Choroid plexus epithelial cell (primary cell): ENCODE results near the gene ZBTB17.
"Not testable (repeated sequence)": the region's sequence is repeated elsewhere in the genome, so short reads cannot be mapped to it uniquely, and the experiment has no call there.

Experiments
- DNase-seq: peaks from one replicate; pipeline ENCODE4 v3.0.0-alpha.2; 2010; ENCODE audit warnings: low read depth
- H3K4me3 ChIP-seq: 2 replicates; pipeline ENCODE4 v1.5.1; 2011; ENCODE audit warnings: low read depth, mild to moderate bottlenecking, control low read depth, low read length, moderate library complexity
- TF ChIP-seq, protein P1 (sequence below): conservative IDR thresholded peaks from 2 replicates; pipeline ENCODE4 v1.5.1; 2011; ENCODE audit warnings: low read depth, mild to moderate bottlenecking, control low read depth, inconsistent platforms, low read length, moderate library complexity

ZBTB17 gene

DNA sequence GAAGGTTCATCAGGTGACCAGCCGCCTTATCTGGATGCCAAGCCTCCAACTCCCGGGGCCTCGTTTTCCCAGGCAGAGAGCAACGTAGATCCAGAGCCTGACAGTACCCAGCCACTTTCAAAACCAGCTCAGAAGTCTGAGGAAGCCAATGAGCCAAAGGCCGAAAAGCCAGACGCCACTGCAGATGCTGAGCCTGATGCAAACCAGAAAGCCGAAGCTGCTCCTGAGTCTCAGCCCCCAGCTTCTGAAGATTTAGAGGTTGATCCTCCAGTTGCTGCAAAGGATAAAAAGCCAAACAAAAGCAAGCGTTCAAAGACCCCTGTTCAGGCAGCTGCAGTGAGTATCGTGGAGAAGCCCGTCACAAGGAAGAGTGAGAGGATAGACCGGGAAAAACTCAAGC, 44.5 kb downstream of the ZBTB17 start:
- DNase-seq, result no peak
- TF ChIP-seq, protein P1, sequence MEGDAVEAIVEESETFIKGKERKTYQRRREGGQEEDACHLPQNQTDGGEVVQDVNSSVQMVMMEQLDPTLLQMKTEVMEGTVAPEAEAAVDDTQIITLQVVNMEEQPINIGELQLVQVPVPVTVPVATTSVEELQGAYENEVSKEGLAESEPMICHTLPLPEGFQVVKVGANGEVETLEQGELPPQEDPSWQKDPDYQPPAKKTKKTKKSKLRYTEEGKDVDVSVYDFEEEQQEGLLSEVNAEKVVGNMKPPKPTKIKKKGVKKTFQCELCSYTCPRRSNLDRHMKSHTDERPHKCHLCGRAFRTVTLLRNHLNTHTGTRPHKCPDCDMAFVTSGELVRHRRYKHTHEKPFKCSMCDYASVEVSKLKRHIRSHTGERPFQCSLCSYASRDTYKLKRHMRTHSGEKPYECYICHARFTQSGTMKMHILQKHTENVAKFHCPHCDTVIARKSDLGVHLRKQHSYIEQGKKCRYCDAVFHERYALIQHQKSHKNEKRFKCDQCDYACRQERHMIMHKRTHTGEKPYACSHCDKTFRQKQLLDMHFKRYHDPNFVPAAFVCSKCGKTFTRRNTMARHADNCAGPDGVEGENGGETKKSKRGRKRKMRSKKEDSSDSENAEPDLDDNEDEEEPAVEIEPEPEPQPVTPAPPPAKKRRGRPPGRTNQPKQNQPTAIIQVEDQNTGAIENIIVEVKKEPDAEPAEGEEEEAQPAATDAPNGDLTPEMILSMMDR, result no peak

DNA sequence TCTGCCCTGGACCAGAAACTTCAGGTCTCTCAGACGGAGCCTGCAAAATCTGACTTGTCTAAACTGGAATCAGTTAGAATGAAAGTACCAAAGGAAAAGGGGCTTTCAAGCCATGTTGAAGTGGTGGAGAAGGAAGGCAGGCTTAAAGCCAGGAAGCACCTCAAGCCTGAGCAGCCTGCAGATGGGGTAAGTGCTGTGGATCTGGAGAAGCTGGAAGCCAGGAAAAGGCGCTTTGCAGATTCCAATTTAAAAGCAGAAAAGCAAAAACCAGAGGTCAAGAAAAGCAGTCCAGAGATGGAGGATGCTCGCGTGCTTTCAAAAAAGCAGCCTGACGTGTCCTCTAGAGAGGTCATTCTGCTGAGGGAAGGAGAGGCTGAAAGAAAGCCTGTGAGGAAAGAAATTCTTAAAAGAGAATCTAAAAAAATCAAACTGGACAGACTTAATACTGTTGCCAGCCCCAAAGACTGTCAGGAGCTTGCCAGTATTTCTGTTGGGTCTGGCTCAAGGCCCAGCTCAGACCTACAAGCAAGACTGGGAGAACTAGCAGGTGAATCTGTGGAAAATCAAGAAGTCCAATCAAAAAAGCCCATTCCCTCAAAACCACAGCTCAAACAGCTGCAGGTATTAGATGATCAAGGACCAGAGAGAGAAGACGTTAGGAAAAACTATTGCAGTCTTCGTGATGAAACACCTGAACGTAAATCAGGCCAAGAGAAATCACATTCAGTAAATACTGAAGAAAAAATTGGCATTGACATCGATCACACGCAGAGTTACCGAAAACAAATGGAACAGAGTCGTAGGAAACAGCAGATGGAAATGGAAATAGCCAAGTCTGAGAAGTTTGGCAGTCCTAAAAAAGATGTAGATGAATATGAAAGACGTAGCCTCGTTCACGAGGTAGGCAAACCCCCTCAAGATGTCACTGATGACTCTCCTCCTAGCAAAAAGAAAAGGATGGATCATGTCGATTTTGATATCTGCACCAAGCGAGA, 46.6 kb downstream of the ZBTB17 start:
- no peak for DNase-seq
- TF ChIP-seq, protein P1, result no peak
- no peak overlapping the region for H3K4me3 ChIP-seq

More for the DNA sequence above, 44.5 kb downstream of the ZBTB17 start:
- no peak overlapping the region for H3K4me3 ChIP-seq

DNA sequence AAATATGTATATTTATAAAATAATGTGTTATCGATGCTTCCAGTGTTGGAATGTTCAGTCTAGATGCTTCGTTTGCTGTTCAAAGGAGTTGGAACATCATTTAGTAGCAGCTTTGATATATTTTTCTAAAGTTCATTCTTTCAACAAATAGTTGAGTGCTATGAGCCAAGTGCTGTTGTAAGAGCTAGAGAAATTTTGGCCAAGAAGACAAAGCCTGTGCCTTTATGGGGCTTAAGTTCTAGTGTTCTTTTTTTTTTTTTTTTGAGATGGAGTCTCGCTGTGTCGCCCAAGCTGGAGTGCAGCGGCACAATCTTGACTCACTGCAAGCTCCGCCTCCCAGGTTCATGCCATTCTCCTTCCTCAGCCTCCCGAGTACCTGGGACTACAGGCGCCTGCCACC, 49.5 kb downstream of the ZBTB17 start:
- not testable (repeated sequence) for DNase-seq, H3K4me3 ChIP-seq

DNA sequence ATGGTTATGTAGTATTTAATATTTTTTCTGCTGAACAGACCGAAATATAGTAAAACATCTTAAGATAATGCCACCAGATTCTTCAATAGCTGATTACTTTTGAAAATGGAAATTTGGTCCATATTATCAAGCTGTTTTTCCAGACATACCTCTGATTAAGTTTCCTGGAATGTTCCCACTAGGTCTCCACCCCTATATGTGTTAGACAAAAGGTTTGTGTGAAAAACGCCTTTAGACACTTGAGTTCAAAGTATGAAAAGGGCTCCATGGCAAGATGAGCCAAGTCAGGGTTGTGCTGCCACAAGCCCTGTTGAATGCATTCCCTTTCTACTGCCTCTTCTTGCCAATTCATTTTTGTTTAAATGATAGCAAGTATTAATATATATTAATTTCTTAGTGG, 52.7 kb downstream of the ZBTB17 start:
- H3K4me3 ChIP-seq, result no peak overlapping the region
- TF ChIP-seq, protein P1, result no peak

DNA sequence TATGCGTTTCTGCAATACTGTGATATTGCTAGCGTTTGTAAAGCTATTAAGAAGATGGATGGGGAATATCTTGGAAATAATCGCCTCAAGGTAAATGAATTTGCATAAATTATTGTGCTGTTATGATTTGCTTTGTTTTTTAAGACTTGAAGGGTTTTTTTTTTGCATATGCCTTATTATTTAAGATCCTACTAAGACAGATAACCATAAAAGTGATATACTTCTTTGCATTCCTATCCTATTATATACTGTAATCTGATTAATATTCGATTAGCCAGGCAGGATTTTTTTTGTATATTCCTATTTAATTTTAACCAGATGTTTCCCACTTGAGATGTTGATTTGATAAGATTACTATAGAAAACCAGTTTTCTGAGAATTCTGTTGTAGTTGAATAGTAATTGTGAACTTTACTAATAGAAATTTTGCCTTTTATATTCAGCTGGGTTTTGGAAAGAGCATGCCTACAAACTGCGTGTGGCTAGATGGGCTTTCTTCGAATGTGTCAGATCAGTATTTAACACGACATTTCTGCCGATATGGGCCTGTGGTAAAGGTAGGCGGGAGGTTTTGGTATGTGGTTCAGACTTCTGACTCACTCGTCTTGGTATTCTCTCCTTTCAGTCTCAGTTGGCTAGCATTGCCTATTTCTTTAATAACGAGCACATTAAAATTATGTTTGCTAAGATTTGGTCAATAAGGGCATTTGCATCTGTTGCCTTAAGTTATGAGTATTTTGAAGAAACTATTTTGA, 56.8 kb downstream of the ZBTB17 start:
- H3K4me3 ChIP-seq, result no peak overlapping the region
- peak; percentile 86 for DNase-seq
- TF ChIP-seq, protein P1, result no peak

More for the DNA sequence above, 52.7 kb downstream of the ZBTB17 start:
- DNase-seq, result peak; percentile 76

DNA sequence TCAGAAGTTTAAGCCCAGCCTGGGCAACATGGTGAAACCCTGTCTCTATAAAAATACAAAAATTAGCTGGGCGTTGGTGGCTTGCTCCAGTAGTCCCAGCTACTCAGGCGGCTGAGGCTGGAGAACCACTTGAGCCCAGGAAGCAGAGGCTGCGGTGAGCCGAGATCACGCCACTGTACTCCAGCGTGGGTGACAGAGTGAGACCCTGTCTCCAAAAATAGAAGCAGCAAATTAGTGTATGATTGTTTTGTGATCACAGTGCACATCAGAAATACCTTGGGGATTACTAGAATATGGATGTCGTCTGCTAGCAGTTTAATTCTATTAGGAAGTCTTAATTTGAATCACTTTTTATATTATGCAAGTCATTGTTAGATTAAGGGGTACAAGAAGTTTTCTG, 59.0 kb downstream of the ZBTB17 start:
- DNase-seq, result no peak

DNA sequence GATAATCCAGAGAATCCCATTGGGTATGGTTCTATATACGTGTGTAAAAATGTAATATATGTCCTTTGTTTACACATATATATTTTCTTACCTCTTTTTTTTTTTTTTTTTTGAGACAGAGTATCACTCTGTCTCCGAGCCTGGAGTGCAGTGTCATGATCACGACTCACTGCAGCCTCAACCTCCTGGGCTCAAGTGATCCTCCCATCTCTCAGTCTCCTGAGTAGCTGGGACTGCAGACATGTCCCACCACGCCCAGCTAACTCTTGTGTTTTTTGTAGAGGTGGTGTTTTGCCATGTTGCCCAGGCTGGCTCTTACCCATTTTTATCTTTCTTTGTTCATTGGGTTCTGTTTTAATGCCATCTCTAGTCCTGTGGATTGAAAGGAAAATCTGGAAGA, 59.5 kb downstream of the ZBTB17 start:
- no peak for DNase-seq
- TF ChIP-seq, protein P1, result no peak
- H3K4me3 ChIP-seq, result no peak overlapping the region

More for the DNA sequence above, 59.0 kb downstream of the ZBTB17 start:
- TF ChIP-seq, protein P1, result no peak
- H3K4me3 ChIP-seq, result no peak overlapping the region
